Mesodermal cell (in vitro differentiated cells): Measurements from ENCODE around the gene ARHGAP45.

Source experiments
- H3K27ac ChIP-seq: 2 replicates; pipeline ENCODE4 v1.7.0; 2013; ENCODE audit warnings: mild to moderate bottlenecking, low read depth, low read length, moderate library complexity; ENCODE audit not compliant: severe bottlenecking
- H3K36me3 ChIP-seq: 2 replicates; pipeline ENCODE4 v1.7.1; 2013; ENCODE audit warnings: mild to moderate bottlenecking, low read length, moderate library complexity; ENCODE audit not compliant: control insufficient read depth, insufficient read depth
- H3K4me1 ChIP-seq: one replicate; pipeline ENCODE4 v1.7.1; 2013; ENCODE audit warnings: mild to moderate bottlenecking, low read length; ENCODE audit not compliant: insufficient read depth, control insufficient read depth, poor library complexity, severe bottlenecking
- H3K4me3 ChIP-seq: 2 replicates; pipeline ENCODE4 v1.7.0; 2013; ENCODE audit warnings: low read length, control low read depth, mild to moderate bottlenecking; ENCODE audit not compliant: insufficient read depth, poor library complexity, severe bottlenecking; ENCODE audit errors: extremely low read depth
- H3K9me3 ChIP-seq: 2 replicates; pipeline ENCODE4 v1.7.1; 2013; ENCODE audit warnings: mild to moderate bottlenecking, low read length, moderate library complexity; ENCODE audit not compliant: control insufficient read depth
- WGBS, 2 experiments: methylation state at CpG; one replicate each; pipeline ENCODE4 v1.1.5; 2013; ENCODE audit warnings: missing lambda C conversion rate in 2 of 2; ENCODE audit not compliant: insufficient coverage in 2 of 2; 5-methylcytosine and 5-hydroxymethylcytosine counted together

ARHGAP45 gene

GRCh38 chr19:1026783-1027649 is 40.0 kb upstream of the ARHGAP45 start:
- peaks cover 5% of the 10 kb centered on the region for H3K4me1 ChIP-seq
- H3K36me3 ChIP-seq: peaks cover 20% of the 10 kb centered on the region
- peak overlapping the region; percentile 92 for H3K4me3 ChIP-seq
- WGBS, 2 experiments: 0 to 1% methylated on average over 12 to 15 of the region's 36 CpGs
- no peaks in the 10 kb centered on the region for H3K9me3 ChIP-seq
- H3K27ac ChIP-seq: peak overlapping the region; percentile 94

GRCh38 chr19:1027650-1028061 is 39.3 kb upstream of the ARHGAP45 start:
- H3K36me3 ChIP-seq: peaks cover 26% of the 10 kb centered on the region
- H3K9me3 ChIP-seq: no peaks in the 10 kb centered on the region
- WGBS, 2 experiments: 1 to 6% methylated on average over 16 of the region's 16 CpGs
- H3K27ac ChIP-seq: peak overlapping the region; percentile 94
- H3K4me3 ChIP-seq: peak overlapping the region; percentile 92
- peaks cover 5% of the 10 kb centered on the region for H3K4me1 ChIP-seq

- Histone ChIP-seq H3K9me3 (no peaks in the 10 kb centered on the region), H3K36me3 (peaks cover 33% of the 10 kb centered on the region), H3K27ac (peak overlapping the region; percentile 94), H3K4me3 (peak overlapping the region; percentile 92), H3K4me1 (peaks cover 5% of the 10 kb centered on the region)
- 3 to 6% methylated on average over 35 of the region's 58 CpGs for WGBS, 2 experiments
Measured at GRCh38 chr19:1028062-1028926, 38.7 kb upstream of the ARHGAP45 start.

GRCh38 chr19:1032264-1032867 is 34.6 kb upstream of the ARHGAP45 start:
- Histone ChIP-seq H3K27ac (no peak overlapping the region), H3K4me3 (no peak overlapping the region), H3K36me3 (peaks cover 54% of the 10 kb centered on the region), H3K4me1 (peaks cover 2% of the 10 kb centered on the region), H3K9me3 (no peaks in the 10 kb centered on the region)
- WGBS, 2 experiments: 91 to 93% methylated on average over 19 to 20 of the region's 20 CpGs

GRCh38 chr19:1035998-1036621 is 30.9 kb upstream of the ARHGAP45 start:
- peaks cover 55% of the 10 kb centered on the region for H3K36me3 ChIP-seq
- no peak overlapping the region for H3K4me3 ChIP-seq
- 89 to 90% methylated on average over 23 to 29 of the region's 29 CpGs for WGBS, 2 experiments
- H3K4me1 ChIP-seq: peaks cover 3% of the 10 kb centered on the region
- H3K27ac ChIP-seq: no peak overlapping the region
- H3K9me3 ChIP-seq: no peaks in the 10 kb centered on the region

- WGBS, 2 experiments: 93 to 95% methylated on average over 17 to 18 of the region's 22 CpGs
- peaks cover 43% of the 10 kb centered on the region for H3K36me3 ChIP-seq
- H3K4me3 ChIP-seq: no peak overlapping the region
- H3K9me3 ChIP-seq: no peaks in the 10 kb centered on the region
- H3K4me1 ChIP-seq: peaks cover 7% of the 10 kb centered on the region
- H3K27ac ChIP-seq: no peak overlapping the region
Measured at GRCh38 chr19:1037621-1038064, 29.3 kb upstream of the ARHGAP45 start.

- H3K4me1 ChIP-seq: peaks cover 7% of the 10 kb centered on the region
- H3K4me3 ChIP-seq: no peak overlapping the region
- no peaks in the 10 kb centered on the region for H3K9me3 ChIP-seq
- H3K27ac ChIP-seq: peak overlapping the region; percentile 45
- H3K36me3 ChIP-seq: peaks cover 34% of the 10 kb centered on the region
- WGBS, 2 experiments: 65 to 71% methylated on average over 22 of the region's 22 CpGs
Measured at GRCh38 chr19:1038978-1039645, 27.9 kb upstream of the ARHGAP45 start.

GRCh38 chr19:1039646-1040475 is 27.1 kb upstream of the ARHGAP45 start, which contains the start of gene ABCA7:
TSS of gene ABCA7 (plus strand) at chr19:1040107. CDS start at chr19:1041362, 1,255 bp downstream.
- Histone ChIP-seq H3K4me1 (peaks cover 7% of the 10 kb centered on the region), H3K27ac (peak within 1 kb of the TSS; percentile 45), H3K36me3 (peaks cover 34% of the 10 kb centered on the region), H3K4me3 (peak within 1 kb of the TSS; percentile 65), H3K9me3 (no peaks in the 10 kb centered on the region)
- 3 to 4% methylated on average over 39 to 51 of the region's 56 CpGs for whole genome bisulfite sequencing, 2 experiments

GRCh38 chr19:1040476-1041271 is 26.3 kb upstream of the ARHGAP45 start:
- Histone ChIP-seq H3K36me3 (peaks cover 28% of the 10 kb centered on the region), H3K4me3 (peak overlapping the region; percentile 65), H3K27ac (peak overlapping the region; percentile 10), H3K4me1 (peaks cover 7% of the 10 kb centered on the region), H3K9me3 (no peaks in the 10 kb centered on the region)
- 6 to 9% methylated on average over 22 to 25 of the region's 27 CpGs for WGBS, 2 experiments
